Neural cell (in vitro differentiated cells): ENCODE data around the gene PIK3AP1.

Source experiments
- CTCF ChIP-seq: fragments of 450-650 bp; IDR thresholded peaks from 2 replicates; pipeline ENCODE4 v1.5.1; 2014; ENCODE audit warnings: antibody characterized with exemption, mild to moderate bottlenecking, moderate library complexity; ENCODE audit not compliant: poor library complexity, severe bottlenecking
- EP300 ChIP-seq: fragments of 450-650 bp; conservative IDR thresholded peaks from 2 replicates; pipeline ENCODE4 v1.6.1; 2014; ENCODE audit warnings: antibody characterized with exemption, mild to moderate bottlenecking, moderate library complexity; ENCODE audit not compliant: poor library complexity, severe bottlenecking
- EZH2 ChIP-seq: fragments of 200-600, 300-800 bp; shearing (Covaris generic), sonication (generic); IDR thresholded peaks from 2 replicates; pipeline ENCODE4 v1.6.1; 2014; ENCODE audit warnings: antibody characterized with exemption, low read length, borderline replicate concordance, mild to moderate bottlenecking; ENCODE audit not compliant: insufficient read depth, poor library complexity, severe bottlenecking
- MXI1 ChIP-seq: fragments of 450-650 bp; conservative IDR thresholded peaks from 2 replicates; pipeline ENCODE4 v1.6.1; 2014; ENCODE audit warnings: antibody characterized with exemption, mild to moderate bottlenecking; ENCODE audit not compliant: poor library complexity, severe bottlenecking
- POLR2AphosphoS5 ChIP-seq: IDR thresholded peaks from 2 replicates; pipeline ENCODE4 v1.6.1; 2012
- RAD21 ChIP-seq: fragments of 450-650 bp; conservative IDR thresholded peaks from 2 replicates; pipeline ENCODE4 v1.6.1; 2014; ENCODE audit warnings: antibody characterized with exemption, mild to moderate bottlenecking, moderate library complexity
- REST ChIP-seq: IDR thresholded peaks from 2 replicates; pipeline ENCODE4 v1.6.1; 2012; ENCODE audit warnings: borderline replicate concordance
- SMC3 ChIP-seq: fragments of 450-650 bp; conservative IDR thresholded peaks from 2 replicates; pipeline ENCODE4 v1.6.1; 2014; ENCODE audit warnings: antibody characterized with exemption, mild to moderate bottlenecking, moderate library complexity; ENCODE audit not compliant: poor library complexity
- TAF1 ChIP-seq: IDR thresholded peaks from 2 replicates; pipeline ENCODE4 v1.6.1; 2012; ENCODE audit warnings: low read depth

- TF ChIP-seq CTCF (no peak), POLR2AphosphoS5 (no peak), EZH2 (no peak), EP300 (no peak), REST (no peak), TAF1 (no peak), SMC3 (no peak), MXI1 (no peak), RAD21 (no peak)
Observed at GRCh38 chr10:96612055-96612830, 108.1 kb downstream of the PIK3AP1 start.
